Stimulated activated CD4-positive, alpha-beta T cell treated with anti-CD3 and anti-CD28 coated beads, Interleukin-1b, Interleukin-23, amount 100 ng/mL, for 24 hours (primary cell): ENCODE results near the gene RARRES2.

Source experiments
- DNase-seq, 4 experiments: peaks; one replicate each; pipeline ENCODE4 v3.0.0-alpha.2; 2020; ENCODE audit warnings: low read depth in 4 of 4, low spot score in 1 of 4

The RARRES2 gene

DNA sequence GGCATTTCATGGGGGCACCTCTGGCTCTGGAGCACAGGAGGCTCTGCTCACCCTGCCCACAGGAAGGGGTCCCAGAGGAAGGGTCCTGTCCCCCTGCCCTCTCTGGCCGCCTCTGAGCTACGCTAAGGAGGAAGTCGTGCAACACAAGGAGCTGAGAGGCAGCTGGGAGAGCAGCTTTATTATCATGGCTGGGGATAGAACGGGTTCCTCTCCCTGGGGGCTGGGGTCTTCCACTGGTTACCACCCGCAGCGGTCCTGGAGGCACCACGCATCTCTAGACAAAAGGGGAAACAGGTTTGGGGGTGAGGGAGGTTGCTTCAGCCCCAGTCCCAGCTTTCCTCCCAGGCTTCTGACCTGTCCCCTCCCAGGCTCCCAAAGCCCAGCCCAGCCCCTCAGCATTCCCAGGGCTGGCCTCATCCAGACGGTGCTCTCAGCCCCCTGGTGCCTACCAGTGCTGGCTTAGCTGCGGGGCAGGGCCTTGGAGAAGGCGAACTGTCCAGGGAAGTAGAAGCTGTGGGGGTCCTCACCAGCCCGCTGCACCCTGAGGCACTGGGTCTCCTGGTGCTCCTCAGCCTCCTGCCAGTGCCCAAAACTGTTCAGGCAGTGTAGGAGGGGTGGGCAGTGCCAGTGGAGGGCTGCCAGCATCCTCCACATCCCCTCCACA is 3.1 kb downstream of the RARRES2 start:
- no peak for DNase-seq

DNA sequence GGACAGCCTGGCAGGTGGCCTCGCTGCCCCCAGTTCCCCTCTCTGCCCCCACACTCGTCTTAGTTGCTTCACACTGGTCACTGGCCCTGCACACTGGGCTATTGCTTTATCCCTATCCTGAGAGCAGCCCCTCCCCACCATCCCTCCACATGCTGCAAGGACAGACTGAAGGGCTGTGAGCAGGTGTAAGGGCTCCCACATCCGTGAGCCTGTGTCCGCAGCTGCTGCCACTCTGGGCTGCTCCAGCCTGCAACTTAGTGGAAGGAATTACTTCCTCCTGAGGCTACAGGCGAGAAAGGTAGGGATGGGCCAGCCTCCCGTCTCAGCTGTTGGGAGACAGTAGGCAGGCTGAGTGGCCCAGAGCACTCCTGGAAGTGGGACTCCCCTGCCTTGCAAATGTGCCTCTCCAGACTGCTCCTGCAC is 3.8 kb downstream of the RARRES2 start:
- no peak for DNase-seq

- DNase-seq = no peak
These were observed 4.2 kb downstream of the RARRES2 start for GRCh38 chr7:150337179-150337578.

DNA sequence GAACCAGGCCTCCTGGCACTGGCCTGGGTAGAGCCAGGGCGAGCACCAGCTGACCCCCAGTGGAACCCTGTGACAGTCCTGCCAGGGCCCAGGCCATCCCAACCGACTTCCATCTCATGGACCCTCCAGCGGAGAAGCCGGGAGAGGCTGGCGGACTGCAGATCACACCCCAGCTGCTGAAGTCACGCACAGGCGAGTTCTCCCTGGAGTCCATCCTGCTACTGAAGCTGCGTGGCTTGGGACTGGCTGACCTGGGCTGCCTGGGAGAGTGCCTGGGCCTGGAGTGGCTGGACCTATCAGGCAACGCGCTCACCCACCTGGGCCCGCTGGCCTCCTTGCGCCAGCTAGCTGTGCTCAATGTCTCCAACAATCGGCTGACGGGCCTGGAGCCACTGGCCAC is 4.7 kb downstream of the RARRES2 start:
- no peak for DNase-seq

DNA sequence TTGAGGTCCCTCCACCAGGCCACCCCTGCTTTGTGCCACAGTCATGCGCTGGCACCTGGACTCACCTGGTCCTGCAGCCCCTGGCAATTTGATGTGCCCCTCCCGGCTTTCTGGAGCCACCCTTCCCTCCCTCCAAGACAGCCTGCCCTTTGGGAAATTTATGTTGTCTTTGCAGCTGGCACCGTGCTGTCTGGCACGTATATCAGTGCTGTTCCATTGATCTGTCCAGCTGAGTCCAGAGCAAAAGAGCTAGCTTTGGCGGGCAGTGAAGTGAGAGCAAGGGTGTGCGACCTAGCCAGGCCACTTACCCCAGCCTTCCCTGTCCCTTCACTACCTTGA is 5.7 kb downstream of the RARRES2 start:
- no peak for DNase-seq

- DNase-seq = no peak
These were observed 6.2 kb downstream of the RARRES2 start for GRCh38 chr7:150335108-150335773.

DNA sequence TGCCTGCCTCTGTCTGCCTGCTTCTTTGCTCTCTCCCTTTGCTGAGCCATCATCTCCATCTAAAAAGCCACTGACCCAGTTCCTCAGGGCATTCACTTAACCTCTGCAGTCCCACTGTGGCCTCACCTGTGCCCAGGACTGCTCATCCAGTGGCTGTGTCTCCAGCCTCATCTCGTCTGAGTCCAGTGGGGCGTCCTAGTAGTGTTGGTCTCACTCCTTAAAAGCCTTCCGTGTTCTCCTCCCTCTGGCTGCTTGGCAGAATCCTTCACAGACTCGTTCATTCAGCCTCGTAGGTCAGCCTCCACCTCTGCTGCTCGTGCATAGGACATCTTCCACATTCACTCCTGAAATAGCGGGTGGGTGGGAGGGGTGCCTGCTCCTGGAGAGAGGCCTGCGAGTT is 7.3 kb downstream of the RARRES2 start:
- DNase-seq = no peak

GRCh38 chr7:150333659-150334058 is 7.8 kb downstream of the RARRES2 start:
- DNase-seq = no peak

DNA sequence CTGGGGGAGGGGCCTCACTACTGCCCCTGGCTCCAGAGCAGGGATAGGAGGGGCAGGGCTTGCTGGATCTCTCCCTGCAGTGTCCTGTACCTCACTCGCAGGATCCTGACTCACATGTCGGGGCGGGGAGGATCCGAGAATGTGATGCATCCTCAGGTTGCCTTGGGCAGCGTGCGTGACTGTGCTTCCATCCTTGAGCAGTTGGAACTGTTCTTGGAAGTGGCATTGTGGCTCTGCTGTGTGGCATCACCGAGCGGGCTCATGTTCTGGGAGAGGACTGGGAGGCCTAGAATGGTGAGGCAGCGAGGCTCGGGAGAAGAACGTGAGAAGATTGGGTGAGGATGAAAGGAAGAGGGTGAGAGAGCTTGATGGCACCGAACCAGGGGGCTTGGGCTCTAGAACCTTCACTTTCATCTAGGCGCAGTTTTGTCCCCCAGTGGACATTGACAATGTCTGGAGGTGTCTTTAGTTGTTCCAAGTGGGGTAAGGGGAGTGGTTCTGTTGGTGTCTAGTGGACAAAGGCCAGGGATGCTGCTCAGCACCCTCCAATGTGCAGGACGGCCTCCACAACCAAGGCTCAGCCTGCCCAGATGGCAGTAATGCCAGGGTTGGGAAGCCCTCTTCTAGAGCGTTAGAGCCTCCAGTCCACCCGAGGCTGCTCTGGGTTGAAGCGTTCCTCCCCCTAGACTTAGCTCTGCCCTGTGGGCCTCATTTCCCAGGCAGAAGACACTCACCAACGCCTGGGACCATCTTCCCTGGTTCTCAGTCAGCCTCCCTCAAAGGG is 8.4 kb downstream of the RARRES2 start:
- DNase-seq = no peak

DNA sequence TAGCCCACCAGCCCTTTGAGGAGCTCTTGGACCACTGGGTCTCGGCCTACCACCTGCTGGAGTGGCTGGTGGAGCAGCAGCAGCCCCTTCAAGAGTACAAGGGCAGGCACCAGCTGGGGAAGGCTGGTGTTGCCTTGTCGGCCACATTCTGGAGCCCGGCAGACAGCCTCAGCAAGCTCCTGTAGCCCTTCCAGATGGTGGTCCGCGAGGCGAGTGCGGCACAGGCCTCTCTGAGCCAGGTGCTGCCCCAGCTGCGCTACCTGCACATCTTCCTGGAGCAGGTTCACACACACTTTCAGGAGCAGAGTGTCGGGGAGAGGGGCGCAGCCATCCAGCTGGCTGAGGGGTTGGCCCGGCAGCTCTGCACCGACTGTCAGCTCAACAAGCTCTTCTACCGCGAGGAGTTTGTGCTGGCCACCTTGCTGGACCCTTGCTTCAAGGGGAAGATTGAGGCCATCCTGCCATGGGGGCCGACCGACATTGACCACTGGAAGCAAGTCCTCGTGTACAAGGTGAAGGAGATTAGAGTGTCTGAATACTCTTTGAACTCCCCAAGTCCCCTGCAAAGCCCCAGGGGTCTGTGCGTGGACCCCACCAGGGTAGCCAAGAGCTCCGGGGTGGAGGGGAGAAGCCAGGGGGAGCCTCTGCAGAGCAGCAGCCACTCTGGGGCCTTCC is 11.1 kb downstream of the RARRES2 start:
- no peak for DNase-seq

GRCh38 chr7:150329331-150330120 is 11.9 kb downstream of the RARRES2 start:
- no peak for DNase-seq

- DNase-seq = no peak
These were observed 14.1 kb downstream of the RARRES2 start for GRCh38 chr7:150327308-150327707.

DNA sequence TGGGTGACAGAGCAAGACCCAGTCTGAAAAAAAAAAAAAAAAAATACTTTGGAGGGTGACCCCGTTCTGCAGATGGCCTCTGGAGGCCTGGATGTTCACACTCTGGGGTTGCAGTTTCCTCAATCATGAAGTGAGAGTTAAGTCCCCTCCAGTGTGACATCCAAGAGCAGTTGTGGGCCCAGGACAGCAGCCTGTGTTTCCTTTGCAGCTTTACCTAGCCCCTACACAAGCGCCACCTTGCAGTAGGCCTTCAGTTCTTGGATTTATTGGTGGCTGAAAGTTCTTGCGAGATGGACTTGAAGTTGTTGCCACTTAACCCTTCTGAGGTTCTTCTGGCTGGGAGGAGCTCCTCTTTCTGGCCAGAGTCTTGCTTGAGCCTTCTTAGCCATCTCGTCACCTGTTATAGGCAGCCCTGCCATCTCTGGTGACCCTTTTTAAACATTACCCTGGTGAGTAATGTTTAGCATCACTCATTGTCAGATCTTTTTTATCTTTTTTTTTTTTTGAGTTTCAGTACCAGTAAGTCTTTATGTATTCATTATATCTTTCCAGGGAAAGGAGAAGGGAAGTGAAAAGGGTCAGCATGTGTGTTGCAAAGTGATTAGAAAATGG is 14.7 kb downstream of the RARRES2 start:
- no peak for DNase-seq

GRCh38 chr7:150325901-150326300 is 15.5 kb downstream of the RARRES2 start:
- no peak for DNase-seq

GRCh38 chr7:150325110-150325611 is 16.3 kb downstream of the RARRES2 start:
- no peak for DNase-seq

DNA sequence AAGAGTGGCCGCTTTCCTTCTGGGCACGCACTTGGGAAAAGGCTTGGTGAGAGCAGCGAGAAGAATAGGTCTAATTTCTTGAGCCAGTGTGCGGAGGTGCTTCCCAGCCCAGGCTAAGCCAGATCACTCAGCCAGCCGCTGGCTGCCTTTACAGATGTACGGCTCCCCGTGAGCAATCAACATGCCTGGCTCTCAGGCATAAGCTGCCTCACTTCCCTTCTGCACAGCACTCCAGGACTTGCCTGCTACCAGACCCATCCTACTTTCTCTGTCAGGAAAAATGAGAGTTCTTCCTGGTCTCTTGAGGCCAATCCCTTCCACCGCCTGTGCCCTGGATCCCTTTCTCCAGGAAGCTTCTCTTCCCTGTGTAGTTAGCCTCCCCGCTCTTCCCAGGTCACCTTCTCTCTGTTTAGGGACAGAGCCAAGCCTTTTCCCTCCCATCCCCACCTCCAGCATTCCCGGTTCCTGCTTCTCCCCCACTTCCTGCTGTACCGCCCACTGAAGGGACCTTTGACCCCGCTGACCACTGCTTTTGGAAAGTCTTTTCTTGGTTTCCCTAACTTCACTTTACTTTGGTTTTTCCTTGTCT is 17.0 kb downstream of the RARRES2 start:
- no peak for DNase-seq

GRCh38 chr7:150323682-150324372 is 17.6 kb downstream of the RARRES2 start:
- no peak for DNase-seq

DNA sequence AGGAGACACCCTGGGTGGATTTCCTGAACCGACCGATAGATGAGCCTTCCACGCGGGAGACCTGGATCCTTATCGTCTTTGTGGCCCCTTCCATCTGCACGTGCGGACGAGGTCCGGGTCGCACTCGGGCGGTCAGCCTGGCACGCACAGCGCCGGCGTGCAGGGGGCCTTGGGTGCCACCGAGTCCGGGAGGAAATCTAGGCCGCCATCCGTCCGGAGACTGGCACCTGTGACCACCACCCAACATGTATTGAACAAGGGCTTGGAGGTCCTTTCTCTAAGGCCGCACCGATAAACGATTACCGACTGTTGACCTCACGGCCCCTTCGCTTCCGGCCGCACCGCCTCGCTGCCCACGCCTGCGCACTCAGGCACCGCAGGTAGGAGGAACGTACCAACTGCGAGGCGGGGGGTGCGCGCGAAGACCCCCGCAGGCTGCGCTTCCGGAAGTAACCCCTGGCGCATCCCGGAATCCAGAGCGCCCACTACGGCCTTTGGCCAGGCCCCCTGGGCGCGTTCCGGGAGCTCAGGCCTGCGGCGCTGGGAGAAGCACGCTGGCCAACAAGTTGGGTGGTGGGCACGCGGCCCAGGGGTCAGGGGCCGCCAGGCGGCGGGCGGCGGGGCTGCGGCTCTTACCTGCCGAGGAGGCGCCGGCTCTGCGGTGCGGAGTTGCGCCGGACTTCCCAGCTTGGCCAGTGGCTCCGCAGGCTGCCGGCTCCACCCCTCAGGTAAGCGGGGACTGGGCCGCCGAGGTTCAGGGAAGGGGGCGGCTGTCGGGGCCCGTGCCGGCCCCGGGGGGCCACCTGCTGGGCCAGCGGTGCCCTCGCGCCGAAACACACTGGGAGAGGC is 18.4 kb downstream of the RARRES2 start, which contains the start of the genes ACTR3C and LRRC61:
Gene ACTR3C, minus strand, starts transcription at position 713 of the 849 bp plus-strand sequence. CDS start 28,249 bp downstream, outside the sequence.
Gene LRRC61, plus strand, starts transcription at position 523 of the 849 bp plus-strand sequence. CDS start 13,507 bp downstream, outside the sequence.
- peak; percentile 35 to 50 (median 44) for DNase-seq
